HG03196 (cell line): ENCODE results near the gene FBXO42.
A peak's percentile ranks its signal among the peaks of the same experiment; 100 is the strongest.

Source experiments
- ATAC-seq: cut with Tn5 transposase; IDR thresholded peaks from one replicate; pipeline ENCODE4 v1.9.1; 2021; ENCODE audit not compliant: unreplicated experiment

The FBXO42 gene

GRCh38 chr1:16244650-16245285, 107.5 kb downstream of the FBXO42 start:
- ATAC-seq, result no peak

GRCh38 chr1:16243936-16244649, 108.2 kb downstream of the FBXO42 start:
- no peak for ATAC-seq

- ATAC-seq, result no peak
These were observed 109.1 kb downstream of the FBXO42 start for GRCh38 chr1:16243215-16243610.

- ATAC-seq, result no peak
These were observed 109.6 kb downstream of the FBXO42 start for GRCh38 chr1:16242556-16243214.

GRCh38 chr1:16241221-16241708, 111.0 kb downstream of the FBXO42 start:
- ATAC-seq, result no peak

GRCh38 chr1:16239972-16240491, 112.2 kb downstream of the FBXO42 start:
- ATAC-seq, result no peak

GRCh38 chr1:16237343-16237830, 114.9 kb downstream of the FBXO42 start:
- ATAC-seq, result no peak

- ATAC-seq, result peak; percentile 76
These were observed 115.6 kb downstream of the FBXO42 start, which contains the start of gene CPLANE2 for GRCh38 chr1:16236511-16237342. CPLANE2 (minus strand) TSS chr1:16237183; CDS start chr1:16236742, 441 bp downstream.

- ATAC-seq, result peak; percentile 38
These were observed 116.3 kb downstream of the FBXO42 start for GRCh38 chr1:16235944-16236510.

GRCh38 chr1:16235347-16235746, 116.9 kb downstream of the FBXO42 start:
- ATAC-seq, result no peak

- no peak for ATAC-seq
These were observed 118.8 kb downstream of the FBXO42 start for GRCh38 chr1:16233431-16233830.

- ATAC-seq, result no peak
These were observed 120.0 kb downstream of the FBXO42 start for GRCh38 chr1:16232316-16232710.

- ATAC-seq, result no peak
These were observed 120.7 kb downstream of the FBXO42 start for GRCh38 chr1:16231331-16232315.

- no peak for ATAC-seq
These were observed 121.5 kb downstream of the FBXO42 start for GRCh38 chr1:16230744-16231143.

- ATAC-seq, result no peak
These were observed 122.1 kb downstream of the FBXO42 start for GRCh38 chr1:16229976-16230740.

GRCh38 chr1:16226490-16227179, 125.6 kb downstream of the FBXO42 start:
- ATAC-seq, result no peak

- no peak for ATAC-seq
These were observed 126.2 kb downstream of the FBXO42 start for GRCh38 chr1:16226129-16226489.

- no peak for ATAC-seq
These were observed 127.8 kb downstream of the FBXO42 start for GRCh38 chr1:16224472-16224871.
